Stimulated activated CD4-positive, alpha-beta T cell treated with anti-CD3 and anti-CD28 coated beads, Interleukin-2, amount 100 ng/mL, for 48 hours (primary cell): ENCODE data around the gene SPG7.

Experiments used
- DNase-seq, 2 donors: peaks; one replicate each; pipeline ENCODE4 v3.0.0-alpha.2; 2020

Gene SPG7

GRCh38 chr16:89602952-89603590 lies 94.9 kb downstream of the SPG7 start:
- DNase-seq, result no peak

GRCh38 chr16:89604764-89605163 lies 96.6 kb downstream of the SPG7 start:
- no peak for DNase-seq

- DNase-seq, result no peak
Observed at GRCh38 chr16:89605186-89605970, 97.2 kb downstream of the SPG7 start.

DNA sequence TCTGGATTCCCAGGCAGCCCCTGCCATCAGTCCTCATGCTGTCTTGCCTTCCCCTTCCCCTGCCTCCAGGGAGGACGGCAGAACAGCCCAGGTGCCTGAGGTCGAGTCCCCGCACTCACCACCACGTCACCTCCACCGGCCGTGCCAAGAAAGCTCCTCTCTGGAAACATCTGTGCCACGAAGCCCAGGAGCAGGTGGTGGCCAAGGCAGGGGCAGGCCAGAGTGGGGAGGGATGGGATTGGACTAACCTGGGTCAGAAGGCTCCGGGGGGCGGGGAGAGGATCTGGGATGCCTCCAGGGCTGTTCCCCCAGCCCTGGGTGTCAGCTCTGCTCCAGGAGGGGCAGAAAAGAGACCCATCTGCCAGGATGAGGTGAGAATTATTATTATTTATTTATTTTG lies 97.8 kb downstream of the SPG7 start:
- DNase-seq, result no peak
